ENCODE results near the gene PYGB.

The PYGB gene

GRCh38 chr20:25271486-25272222 is 23.8 kb downstream of the PYGB start:
- no peak for FAIRE-seq

DNA sequence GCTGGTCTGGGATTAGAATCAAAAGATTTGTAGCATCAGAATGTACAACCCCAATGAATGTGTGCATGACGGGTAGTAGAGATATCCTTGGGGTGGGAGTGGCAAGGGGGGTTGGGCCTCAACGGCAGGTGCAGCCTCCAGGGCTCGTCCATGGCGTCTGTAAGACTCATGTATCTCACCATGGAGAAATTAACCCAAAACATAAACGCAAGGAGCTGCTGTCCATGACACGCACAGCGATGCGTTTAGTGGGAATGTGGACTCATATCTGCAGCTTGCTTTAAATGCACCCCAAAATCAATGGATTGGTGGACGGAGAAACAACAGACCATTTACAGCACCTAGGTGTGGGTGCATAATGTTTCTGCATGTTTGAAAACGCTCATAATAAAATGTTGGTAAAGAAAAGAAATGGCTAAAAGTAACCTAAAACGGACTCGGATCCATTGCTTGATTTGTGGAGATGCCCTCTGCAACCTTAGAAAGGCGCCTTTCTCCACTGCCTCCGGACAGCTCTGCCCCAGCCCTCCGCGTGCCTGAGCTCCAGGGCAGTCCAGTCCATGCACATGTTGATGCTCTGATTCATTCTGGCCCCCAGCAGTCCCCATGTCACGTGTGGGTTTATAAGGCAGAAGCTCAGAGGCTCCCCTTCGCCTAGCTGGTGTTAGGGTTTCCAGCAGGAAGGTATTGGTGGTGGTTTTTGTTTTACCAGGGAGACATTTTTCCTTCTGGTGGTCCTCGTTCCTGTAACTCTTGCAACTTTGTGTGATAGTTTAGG is 24.5 kb downstream of the PYGB start:
- no peak for FAIRE-seq

- no peak for FAIRE-seq
These were observed 25.2 kb downstream of the PYGB start for GRCh38 chr20:25273046-25273445.

- FAIRE-seq = no peak
These were observed 25.9 kb downstream of the PYGB start for GRCh38 chr20:25273541-25274358.

- no peak for FAIRE-seq
These were observed 26.6 kb downstream of the PYGB start for GRCh38 chr20:25274481-25274880.

DNA sequence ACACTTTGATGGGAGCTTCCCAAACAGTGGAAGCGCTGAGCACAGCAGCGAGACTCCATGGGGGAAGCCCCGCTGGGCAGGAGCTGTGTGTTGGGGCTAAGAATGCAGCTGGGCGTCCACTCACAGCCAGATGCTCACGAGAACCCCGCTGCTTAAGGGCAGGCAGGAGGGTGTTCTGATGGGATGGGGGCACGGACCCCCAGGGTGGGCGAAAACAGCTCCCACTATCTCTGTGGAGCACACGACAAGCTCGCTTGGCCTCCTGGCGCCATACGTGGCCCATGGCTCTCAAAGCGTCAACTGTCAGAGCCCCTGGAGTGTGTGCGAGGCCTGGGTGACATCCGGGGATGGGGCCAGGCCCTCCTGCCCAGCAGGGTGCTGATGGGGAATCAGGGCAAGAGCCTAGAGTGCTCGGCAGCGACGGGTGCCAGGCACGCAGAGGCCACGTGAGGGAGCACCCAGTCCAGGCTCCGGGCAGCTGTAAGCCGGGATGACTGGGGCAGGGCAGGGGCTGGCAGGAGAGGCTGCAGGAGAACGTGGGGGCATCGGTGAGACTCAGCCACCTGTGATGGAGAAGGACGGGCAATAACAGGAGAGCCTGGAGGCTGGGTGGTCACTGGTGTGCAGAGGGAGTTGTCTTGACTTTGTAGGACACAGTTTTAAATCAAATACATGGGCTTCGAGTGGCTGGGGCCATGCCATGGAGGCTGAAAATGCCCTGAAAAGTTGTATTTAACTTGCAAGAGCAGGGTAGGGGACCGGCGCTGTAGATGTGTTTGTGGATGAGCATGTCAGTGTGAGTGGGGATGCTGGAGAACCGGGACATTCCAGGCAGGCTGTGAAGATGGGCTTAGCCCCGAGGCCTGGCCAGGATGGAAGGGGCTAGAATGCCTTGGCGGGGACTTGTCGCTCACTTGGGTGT is 27.3 kb downstream of the PYGB start:
- FAIRE-seq = no peak

- FAIRE-seq = no peak
These were observed 28.1 kb downstream of the PYGB start for GRCh38 chr20:25275813-25276532.

GRCh38 chr20:25276533-25277050 is 28.7 kb downstream of the PYGB start:
- FAIRE-seq = no peak

- FAIRE-seq = no peak
These were observed 29.3 kb downstream of the PYGB start for GRCh38 chr20:25277051-25277801.

DNA sequence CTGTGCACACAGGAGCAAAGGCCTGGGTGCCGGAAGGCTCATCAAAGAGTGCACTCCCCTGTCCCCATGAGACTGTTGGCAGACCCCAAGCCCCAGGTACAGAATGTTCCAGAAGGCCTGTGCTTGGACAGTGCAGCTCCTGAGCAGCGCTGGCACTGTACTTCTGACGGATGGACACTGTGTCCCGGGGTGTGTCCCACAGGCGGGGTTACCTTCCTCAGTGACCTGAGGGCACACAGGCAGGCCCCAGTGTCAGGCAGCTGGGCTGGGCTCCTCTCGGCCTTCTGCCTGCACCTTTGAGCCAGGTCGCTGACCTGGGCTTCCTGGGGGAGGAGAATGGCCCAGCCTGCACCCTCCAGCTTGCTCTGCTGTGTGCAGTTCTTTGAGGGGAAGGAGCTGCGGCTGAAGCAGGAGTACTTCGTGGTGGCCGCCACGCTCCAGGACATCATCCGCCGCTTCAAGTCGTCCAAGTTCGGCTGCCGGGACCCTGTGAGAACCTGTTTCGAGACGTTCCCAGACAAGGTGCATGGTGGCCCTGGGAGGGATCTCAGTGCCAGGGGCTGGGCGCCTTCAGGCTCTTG is 30.1 kb downstream of the PYGB start:
- no peak for FAIRE-seq

DNA sequence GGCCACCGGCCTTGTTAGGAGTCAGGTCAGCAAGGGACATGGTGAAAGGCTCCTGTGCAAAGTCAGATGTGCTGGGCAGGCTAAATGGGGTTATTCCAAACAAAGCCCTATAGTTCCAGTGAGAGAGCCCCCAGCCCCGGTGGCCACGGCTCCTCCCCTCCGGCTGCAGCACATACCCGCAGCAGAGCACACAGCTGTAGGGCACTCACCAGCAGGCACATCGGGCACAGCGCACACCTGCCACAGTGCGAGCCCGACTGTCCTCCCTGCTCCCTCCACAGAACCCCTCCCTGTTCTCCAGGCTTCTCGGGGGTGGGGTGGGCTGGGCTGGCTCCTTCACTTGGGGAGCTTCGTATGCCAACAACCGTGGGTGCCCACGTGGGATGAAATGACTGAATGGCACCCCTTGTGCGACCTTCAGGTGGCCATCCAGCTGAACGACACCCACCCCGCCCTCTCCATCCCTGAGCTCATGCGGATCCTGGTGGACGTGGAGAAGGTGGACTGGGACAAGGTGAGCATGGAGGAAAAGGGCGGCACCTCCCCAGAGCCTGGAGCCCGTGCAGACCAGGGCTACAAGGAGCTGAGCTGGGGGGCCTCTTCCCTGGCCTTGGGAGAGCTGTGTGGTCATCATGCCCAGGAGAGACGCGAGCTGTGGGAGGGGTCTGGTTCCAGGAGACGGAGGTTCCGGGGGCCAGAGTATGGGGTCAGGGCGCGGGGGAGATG is 30.9 kb downstream of the PYGB start:
- FAIRE-seq = no peak

DNA sequence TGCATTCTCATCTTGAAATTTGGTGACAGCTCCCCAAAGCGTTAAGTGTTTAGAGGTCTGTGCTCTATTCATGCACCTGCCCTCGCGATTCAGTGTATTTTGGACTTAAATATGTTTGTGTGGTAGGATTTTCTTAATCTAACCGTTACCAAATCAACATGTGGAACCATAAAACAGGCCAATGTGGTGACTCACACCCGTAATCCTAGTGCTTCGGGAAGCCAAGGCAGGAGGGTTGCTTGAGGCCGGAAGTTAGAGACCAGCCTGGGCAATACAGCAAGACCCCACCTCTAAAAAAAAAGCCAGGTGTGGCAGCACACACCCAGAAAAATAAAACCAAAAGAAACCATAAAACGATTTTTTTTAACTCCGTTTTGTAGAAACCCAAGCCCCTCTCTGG is 31.5 kb downstream of the PYGB start:
- FAIRE-seq = no peak

DNA sequence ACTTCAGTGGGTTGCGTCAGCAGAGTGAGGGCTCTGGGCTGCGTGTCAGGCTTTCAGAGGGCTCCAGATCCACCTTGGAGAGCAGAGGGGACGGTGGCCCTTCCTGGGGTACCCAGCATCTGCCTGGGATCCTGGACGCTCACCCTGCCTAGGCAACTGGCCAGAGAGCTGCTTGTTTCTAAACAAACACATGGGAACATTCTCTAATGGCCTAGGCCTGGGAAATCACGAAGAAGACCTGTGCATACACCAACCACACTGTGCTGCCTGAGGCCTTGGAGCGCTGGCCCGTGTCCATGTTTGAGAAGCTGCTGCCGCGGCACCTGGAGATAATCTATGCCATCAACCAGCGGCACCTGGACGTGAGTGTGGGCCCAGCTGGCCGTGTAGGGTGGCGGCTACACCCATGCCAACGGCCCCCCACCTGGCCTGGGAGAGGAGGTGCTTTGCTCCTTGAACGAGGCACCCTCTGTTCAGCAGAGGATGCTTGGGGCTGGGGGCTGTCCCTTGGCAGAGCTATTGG is 32.2 kb downstream of the PYGB start:
- no peak for FAIRE-seq

DNA sequence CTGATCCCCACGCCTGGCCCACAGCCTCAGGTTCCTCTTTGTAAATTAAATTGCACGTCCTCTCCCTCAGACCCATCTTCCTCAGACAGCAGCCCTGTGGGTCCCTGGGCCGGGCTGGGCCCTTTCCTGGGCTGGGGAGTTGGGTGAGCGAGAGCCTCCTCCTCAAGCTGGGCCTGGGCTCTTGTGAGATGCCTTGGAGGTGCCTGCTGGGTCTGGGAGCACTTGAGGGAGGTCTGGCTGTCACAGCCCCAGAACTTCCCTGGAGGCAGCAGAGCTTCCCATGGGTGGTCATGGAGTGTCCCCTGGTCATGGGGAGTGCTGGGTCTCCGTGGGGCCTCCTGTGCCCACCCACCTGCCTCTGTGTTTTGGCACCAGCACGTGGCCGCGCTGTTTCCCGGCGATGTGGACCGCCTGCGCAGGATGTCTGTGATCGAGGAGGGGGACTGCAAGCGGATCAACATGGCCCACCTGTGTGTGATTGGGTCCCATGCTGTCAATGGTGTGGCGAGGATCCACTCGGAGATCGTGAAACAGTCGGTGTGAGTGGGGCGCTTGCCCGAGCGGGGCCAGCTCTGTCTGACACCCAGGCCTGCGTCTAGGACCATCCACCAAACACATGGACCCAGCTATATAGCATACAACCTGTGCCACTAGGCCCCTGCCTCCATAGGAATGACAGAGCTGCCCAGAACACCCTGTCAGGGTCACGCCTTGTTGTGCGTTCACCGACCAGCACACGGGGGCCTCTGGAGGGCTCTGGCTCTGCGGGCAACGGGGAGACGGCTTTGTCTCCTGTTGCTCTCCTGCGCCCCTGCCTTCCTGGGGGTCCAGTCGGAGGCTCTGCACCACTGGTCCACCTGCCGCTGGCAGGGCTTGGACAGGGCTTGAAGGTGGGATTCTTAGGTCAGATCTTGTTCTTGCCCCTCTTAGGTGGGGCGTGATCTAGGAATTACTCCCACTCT is 33.0 kb downstream of the PYGB start:
- FAIRE-seq = no peak

GRCh38 chr20:25281541-25281991 is 33.7 kb downstream of the PYGB start:
- no peak for FAIRE-seq

DNA sequence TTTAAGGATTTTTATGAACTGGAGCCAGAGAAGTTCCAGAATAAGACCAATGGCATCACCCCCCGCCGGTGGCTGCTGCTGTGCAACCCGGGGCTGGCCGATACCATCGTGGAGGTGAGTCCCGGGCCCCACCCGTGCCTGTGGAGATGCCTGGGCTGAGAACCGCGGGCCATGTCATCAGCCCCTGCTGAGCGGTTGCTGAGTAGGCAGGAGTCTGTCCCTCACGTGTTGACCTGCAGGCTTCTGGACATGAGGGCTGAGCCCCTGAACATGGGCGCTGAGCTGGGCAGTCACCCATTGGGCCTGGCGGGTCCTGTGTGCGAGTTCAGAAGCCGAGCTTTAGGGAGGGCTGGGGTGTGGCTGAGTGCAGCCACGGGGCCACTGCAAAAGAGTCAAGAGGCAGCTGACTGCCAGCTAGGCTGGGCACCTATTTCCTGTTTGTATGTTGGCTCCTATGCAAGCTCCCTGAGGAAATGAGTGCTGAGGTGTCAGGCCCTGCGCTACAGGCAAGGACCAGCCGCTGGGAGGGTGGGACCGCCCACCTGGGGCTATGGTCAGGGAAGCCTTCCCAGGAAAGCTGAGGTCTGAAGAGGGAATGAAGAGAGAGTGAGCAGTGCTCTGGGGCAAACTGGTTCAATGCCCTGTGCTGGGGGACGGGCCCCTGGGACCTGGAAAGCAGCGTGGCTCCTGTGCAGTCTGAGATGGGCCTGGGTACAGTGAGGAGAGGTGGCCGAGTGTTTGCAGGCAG is 34.3 kb downstream of the PYGB start:
- no peak for FAIRE-seq

DNA sequence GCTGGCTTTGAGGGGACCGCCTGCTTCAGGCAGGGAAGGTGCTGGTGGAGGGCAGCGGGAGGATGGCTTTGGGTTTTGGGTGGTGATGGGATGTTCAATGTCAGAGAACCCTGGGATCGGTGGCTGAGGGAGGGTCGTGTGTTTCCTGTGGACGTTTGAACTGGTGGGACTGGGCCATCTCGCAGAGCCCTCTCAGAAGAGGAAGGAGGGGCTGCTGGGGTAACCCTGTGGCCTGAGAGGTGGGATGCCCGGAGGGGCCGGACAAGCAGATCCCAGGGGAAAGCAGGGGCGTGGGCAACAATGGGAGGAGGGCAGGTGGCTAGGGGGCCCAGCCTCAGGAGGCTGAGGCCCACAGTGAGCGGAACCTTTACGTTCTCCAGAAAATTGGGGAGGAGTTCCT is 34.9 kb downstream of the PYGB start:
- FAIRE-seq = no peak

All from islet of Langerhans (tissue), 1 donor.